Nephron (organoid): ENCODE data around the gene AAMP.
A peak's percentile ranks its signal among the peaks of the same experiment; 100 is the strongest.

Experiments used
- H3K27ac Mint-ChIP-seq, 3 experiments: 2 replicates each; pipeline ENCODE4 v1.8.0; 2020; ENCODE audit warnings: mixed read lengths in 3 of 3, mild to moderate bottlenecking in 2 of 3, moderate library complexity in 1 of 3
- H3K27me3 Mint-ChIP-seq: 2 replicates; pipeline ENCODE4 v1.8.0; 2021; ENCODE audit warnings: low read depth, mild to moderate bottlenecking, moderate library complexity, mixed read lengths
- H3K36me3 Mint-ChIP-seq: 2 replicates; pipeline ENCODE4 v1.8.0; 2020; ENCODE audit warnings: low read depth, mixed read lengths
- H3K4me1 Mint-ChIP-seq: 2 replicates; pipeline ENCODE4 v1.8.0; 2020; ENCODE audit warnings: mixed read lengths
- H3K4me3 Mint-ChIP-seq, 3 experiments: 2 replicates each; pipeline ENCODE4 v1.8.0; 2020; ENCODE audit warnings: mild to moderate bottlenecking in 3 of 3, mixed read lengths in 3 of 3, moderate library complexity in 2 of 3
- H3K9me3 Mint-ChIP-seq: 2 replicates; pipeline ENCODE4 v1.8.0; 2020; ENCODE audit warnings: mixed read lengths
- CTCF ChIP-seq, 3 experiments: fragments of 200-600 bp; sonication (generic); IDR thresholded peaks; one replicate each; pipeline ENCODE4 v1.5.0; 2021; ENCODE audit warnings: antibody characterized with exemption in 3 of 3; ENCODE audit not compliant: unreplicated experiment in 3 of 3

The AAMP gene

GRCh38 chr2:218305383-218305782 is 35.4 kb upstream of the AAMP start:
- Mint-ChIP-seq H3K27me3 (no peaks in the 10 kb centered on the region), H3K36me3 (no peaks in the 10 kb centered on the region), H3K9me3 (no peaks in the 10 kb centered on the region), H3K27ac (peak overlapping the region in 1 of 3 experiments; percentile 67), H3K4me1 (no peaks in the 10 kb centered on the region), H3K4me3 (no peak overlapping the region)
- no peak for TF ChIP-seq CTCF (IDR thresholded peaks at IDR 0.05; ENCODE audit: unreplicated experiment in 3 of 3)

GRCh38 chr2:218301176-218301819 is 31.4 kb upstream of the AAMP start:
- Mint-ChIP-seq H3K36me3 (no peaks in the 10 kb centered on the region), H3K4me1 (peaks cover 2% of the 10 kb centered on the region), H3K27ac (peak overlapping the region; percentile 62 to 85 (median 62)), H3K27me3 (no peaks in the 10 kb centered on the region), H3K9me3 (no peaks in the 10 kb centered on the region), H3K4me3 (no peak overlapping the region)
- TF ChIP-seq CTCF (IDR thresholded peaks at IDR 0.05; ENCODE audit: unreplicated experiment in 3 of 3), result peak; percentile 95 to 97 (median 95)

GRCh38 chr2:218300141-218300540 is 30.2 kb upstream of the AAMP start:
- no peak overlapping the region for H3K4me3 Mint-ChIP-seq
- H3K27ac Mint-ChIP-seq, result peak overlapping the region in 2 of 3 experiments; percentile 3 to 8
- no peaks in the 10 kb centered on the region for H3K27me3 Mint-ChIP-seq
- TF ChIP-seq CTCF (IDR thresholded peaks at IDR 0.05; ENCODE audit: unreplicated experiment in 3 of 3), result no peak
- H3K9me3 Mint-ChIP-seq, result no peaks in the 10 kb centered on the region
- H3K4me1 Mint-ChIP-seq, result peaks cover 11% of the 10 kb centered on the region
- H3K36me3 Mint-ChIP-seq, result no peaks in the 10 kb centered on the region

GRCh38 chr2:218298314-218298875 is 28.5 kb upstream of the AAMP start:
- H3K27ac Mint-ChIP-seq, result no peak overlapping the region
- no peaks in the 10 kb centered on the region for H3K27me3 Mint-ChIP-seq
- H3K4me1 Mint-ChIP-seq, result peaks cover 25% of the 10 kb centered on the region
- TF ChIP-seq CTCF (IDR thresholded peaks at IDR 0.05; ENCODE audit: unreplicated experiment in 3 of 3), result no peak
- H3K36me3 Mint-ChIP-seq, result no peaks in the 10 kb centered on the region
- H3K9me3 Mint-ChIP-seq, result no peaks in the 10 kb centered on the region
- no peak overlapping the region for H3K4me3 Mint-ChIP-seq

GRCh38 chr2:218296847-218297246 is 26.9 kb upstream of the AAMP start:
- Mint-ChIP-seq H3K36me3 (no peaks in the 10 kb centered on the region), H3K4me1 (peaks cover 31% of the 10 kb centered on the region), H3K9me3 (no peaks in the 10 kb centered on the region), H3K27me3 (no peaks in the 10 kb centered on the region), H3K4me3 (no peak overlapping the region), H3K27ac (peak overlapping the region in 1 of 3 experiments; percentile 11)
- TF ChIP-seq CTCF (IDR thresholded peaks at IDR 0.05; ENCODE audit: unreplicated experiment in 3 of 3), result no peak

DNA sequence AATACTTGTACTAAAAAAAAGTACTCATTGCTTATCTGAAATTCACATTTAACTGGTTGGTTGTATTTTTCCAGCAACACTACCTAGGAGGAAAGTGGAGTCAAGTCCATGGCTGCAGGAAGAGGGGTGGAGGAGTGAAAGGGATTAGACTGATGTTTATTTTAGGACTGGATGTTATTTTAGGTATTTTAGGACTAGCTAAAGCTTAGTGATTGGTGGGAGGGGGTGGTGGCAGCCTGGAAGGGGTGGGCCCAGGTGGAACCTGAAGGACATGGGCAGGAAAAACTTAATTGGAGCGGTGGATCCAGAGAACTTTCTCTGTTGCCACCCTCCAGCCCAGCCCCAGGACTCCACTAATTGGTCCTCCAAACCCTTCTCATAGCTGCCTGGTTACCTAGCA is 26.3 kb upstream of the AAMP start:
- no peak for TF ChIP-seq CTCF (IDR thresholded peaks at IDR 0.05; ENCODE audit: unreplicated experiment in 3 of 3)
- H3K9me3 Mint-ChIP-seq, result no peaks in the 10 kb centered on the region
- peak overlapping the region in 2 of 3 experiments; percentile 18 to 77 for H3K27ac Mint-ChIP-seq
- H3K27me3 Mint-ChIP-seq, result no peaks in the 10 kb centered on the region
- peak overlapping the region in 1 of 3 experiments; percentile 1 for H3K4me3 Mint-ChIP-seq
- H3K36me3 Mint-ChIP-seq, result no peaks in the 10 kb centered on the region
- H3K4me1 Mint-ChIP-seq, result peaks cover 36% of the 10 kb centered on the region
